Central memory CD8-positive, alpha-beta T cell (primary cell): ENCODE results near the gene UCN.
A peak's percentile ranks its signal among the peaks of the same experiment; 100 is the strongest.
"Not testable (repeated sequence)": the region's sequence is repeated elsewhere in the genome, so short reads cannot be mapped to it uniquely, and the experiment has no call there.

ENCODE experiments used
- ATAC-seq: fragments of 150-1000 bp; cut with Tn5 transposase; replicated peaks from 2 replicates; pipeline ENCODE4 v1.10.0; 2022; ENCODE audit warnings: mild to moderate bottlenecking, moderate FRiP score, moderate number of reproducible peaks; ENCODE audit not compliant: poor library complexity, severe bottlenecking; ENCODE audit errors: extremely low read depth
- DNase-seq, 2 donors: peaks; one replicate each; pipeline ENCODE4 v3.0.0; 2021; ENCODE audit warnings: low spot score in 2 of 2
- H3K27ac Mint-ChIP-seq: one replicate; pipeline ENCODE4 v1.8.0; 2022; ENCODE audit warnings: low read depth, mild to moderate bottlenecking, moderate library complexity, mixed read lengths
- H3K27me3 Mint-ChIP-seq: one replicate; pipeline ENCODE4 v1.8.0; 2022; ENCODE audit warnings: mixed read lengths
- H3K36me3 Mint-ChIP-seq: one replicate; pipeline ENCODE4 v1.8.0; 2022; ENCODE audit warnings: mild to moderate bottlenecking, moderate library complexity, mixed read lengths; ENCODE audit not compliant: insufficient read depth
- H3K4me1 Mint-ChIP-seq: one replicate; pipeline ENCODE4 v1.8.0; 2022; ENCODE audit warnings: mixed read lengths
- H3K4me3 Mint-ChIP-seq: one replicate; pipeline ENCODE4 v1.8.0; 2022; ENCODE audit warnings: mild to moderate bottlenecking, moderate library complexity, mixed read lengths
- H3K9me3 Mint-ChIP-seq: one replicate; pipeline ENCODE4 v1.8.0; 2022; ENCODE audit warnings: mixed read lengths

The UCN gene

GRCh38 chr2:27323596-27324285 lies 15.5 kb upstream of the UCN start:
- peak overlapping the region; percentile 100 for H3K27ac Mint-ChIP-seq
- H3K27me3 Mint-ChIP-seq, result no peaks in the 10 kb centered on the region
- peaks cover 30% of the 10 kb centered on the region for H3K4me1 Mint-ChIP-seq
- ATAC-seq, result peak; percentile 6
- no peaks in the 10 kb centered on the region for H3K9me3 Mint-ChIP-seq
- H3K36me3 Mint-ChIP-seq, result peaks cover 31% of the 10 kb centered on the region
- DNase-seq, result no peak
- H3K4me3 Mint-ChIP-seq, result peak overlapping the region; percentile 100

GRCh38 chr2:27322766-27323595 lies 14.7 kb upstream of the UCN start, which contains the start of gene MPV17:
Gene MPV17 (minus strand): TSS chr2:27323097. CDS start chr2:27322517, 580 bp downstream.
- Mint-ChIP-seq H3K27ac (peak within 1 kb of the TSS; percentile 100), H3K4me3 (peak within 1 kb of the TSS; percentile 100), H3K4me1 (peaks cover 30% of the 10 kb centered on the region), H3K27me3 (no peaks in the 10 kb centered on the region), H3K9me3 (no peaks in the 10 kb centered on the region), H3K36me3 (peaks cover 28% of the 10 kb centered on the region)
- ATAC-seq (peak; percentile 97), DNase-seq (peak; percentile 66 to 71)

GRCh38 chr2:27322301-27322765 lies 14.1 kb upstream of the UCN start:
- DNase-seq, result no peak
- no peaks in the 10 kb centered on the region for H3K27me3 Mint-ChIP-seq
- H3K4me3 Mint-ChIP-seq, result peak overlapping the region; percentile 100
- H3K36me3 Mint-ChIP-seq, result peaks cover 23% of the 10 kb centered on the region
- ATAC-seq, result peak; percentile 24
- peaks cover 30% of the 10 kb centered on the region for H3K4me1 Mint-ChIP-seq
- peak overlapping the region; percentile 100 for H3K27ac Mint-ChIP-seq
- no peaks in the 10 kb centered on the region for H3K9me3 Mint-ChIP-seq

GRCh38 chr2:27320958-27321543 lies 12.8 kb upstream of the UCN start:
- Mint-ChIP-seq H3K27ac (no peak overlapping the region), H3K27me3 (no peaks in the 10 kb centered on the region), H3K4me1 (peaks cover 30% of the 10 kb centered on the region), H3K4me3 (no peak overlapping the region), H3K9me3 (no peaks in the 10 kb centered on the region), H3K36me3 (peaks cover 16% of the 10 kb centered on the region)
- DNase-seq (no peak), ATAC-seq (no peak)

GRCh38 chr2:27319839-27320238 lies 11.6 kb upstream of the UCN start:
- not testable (repeated sequence) for H3K4me3 Mint-ChIP-seq, DNase-seq, H3K27me3 Mint-ChIP-seq, ATAC-seq, H3K27ac Mint-ChIP-seq, H3K9me3 Mint-ChIP-seq
- Mint-ChIP-seq H3K4me1 (peaks cover 33% of the 10 kb centered on the region), H3K36me3 (peaks cover 16% of the 10 kb centered on the region)

- Mint-ChIP-seq H3K9me3 (no peaks in the 10 kb centered on the region), H3K4me3 (no peak overlapping the region), H3K27ac (no peak overlapping the region), H3K36me3 (peaks cover 9% of the 10 kb centered on the region), H3K4me1 (peaks cover 15% of the 10 kb centered on the region), H3K27me3 (no peaks in the 10 kb centered on the region)
- ATAC-seq, result no peak
- DNase-seq, result no peak
Measured at GRCh38 chr2:27316655-27317412, 8.6 kb upstream of the UCN start.

GRCh38 chr2:27315122-27315521 lies 6.9 kb upstream of the UCN start:
- ATAC-seq (no peak), DNase-seq (no peak)
- Mint-ChIP-seq H3K27me3 (no peaks in the 10 kb centered on the region), H3K36me3 (peaks cover 10% of the 10 kb centered on the region), H3K27ac (no peak overlapping the region), H3K4me1 (peaks cover 8% of the 10 kb centered on the region), H3K9me3 (no peaks in the 10 kb centered on the region), H3K4me3 (no peak overlapping the region)

GRCh38 chr2:27314709-27315108 lies 6.5 kb upstream of the UCN start:
- H3K9me3 Mint-ChIP-seq, result no peaks in the 10 kb centered on the region
- H3K36me3 Mint-ChIP-seq, result peaks cover 9% of the 10 kb centered on the region
- H3K4me1 Mint-ChIP-seq, result peaks cover 8% of the 10 kb centered on the region
- H3K27me3 Mint-ChIP-seq, result no peaks in the 10 kb centered on the region
- DNase-seq, result no peak
- no peak overlapping the region for H3K27ac Mint-ChIP-seq
- ATAC-seq, result no peak
- no peak overlapping the region for H3K4me3 Mint-ChIP-seq

GRCh38 chr2:27313882-27314645 lies 5.8 kb upstream of the UCN start:
- ATAC-seq (no peak), DNase-seq (no peak)
- Mint-ChIP-seq H3K4me1 (peaks cover 8% of the 10 kb centered on the region), H3K9me3 (no peaks in the 10 kb centered on the region), H3K4me3 (no peak overlapping the region), H3K27ac (no peak overlapping the region), H3K36me3 (peaks cover 8% of the 10 kb centered on the region), H3K27me3 (no peaks in the 10 kb centered on the region)

GRCh38 chr2:27312152-27312551 lies 3.9 kb upstream of the UCN start:
- DNase-seq (no peak), ATAC-seq (no peak)
- peaks cover 8% of the 10 kb centered on the region for H3K4me1 Mint-ChIP-seq
- H3K9me3 Mint-ChIP-seq, result no peaks in the 10 kb centered on the region
- H3K27me3 Mint-ChIP-seq, result peaks cover 2% of the 10 kb centered on the region
- H3K4me3 Mint-ChIP-seq, result no peak overlapping the region
- peaks cover 7% of the 10 kb centered on the region for H3K36me3 Mint-ChIP-seq
- peak overlapping the region; percentile 72 for H3K27ac Mint-ChIP-seq

GRCh38 chr2:27309651-27310050 lies 1.4 kb upstream of the UCN start:
- no peak overlapping the region for H3K4me3 Mint-ChIP-seq
- peaks cover 27% of the 10 kb centered on the region for H3K27me3 Mint-ChIP-seq
- peaks cover 10% of the 10 kb centered on the region for H3K36me3 Mint-ChIP-seq
- no peak overlapping the region for H3K27ac Mint-ChIP-seq
- ATAC-seq (no peak), DNase-seq (no peak)
- H3K4me1 Mint-ChIP-seq, result peaks cover 3% of the 10 kb centered on the region
- no peaks in the 10 kb centered on the region for H3K9me3 Mint-ChIP-seq
